T-cell (primary cell): ENCODE results near the gene ALDH18A1. TPM values are rescaled to one million over a fixed set of nuclear protein-coding genes. Genes with fewer than 3 reads are reported as not detected.
"Not testable (repeated sequence)": the region's sequence is repeated elsewhere in the genome, so short reads cannot be mapped to it uniquely, and the experiment has no call there.

Experiments
- ATAC-seq, 4 experiments: fragments of 200-7000 bp in 3 of 4; fragments of 150-1000 bp in 1 of 4; cut with Tn5 transposase; replicated peaks in 1 of 4; 1 replicate in 3 of 4; 2 replicates in 1 of 4; pipeline ENCODE4 v1.10.0; 2021; ENCODE audit warnings: moderate library complexity in 3 of 4, mild to moderate bottlenecking in 2 of 4, moderate number of reproducible peaks in 1 of 4
- CTCF ChIA-PET, 2 donors: fragments of 300-600 bp; sonication (Branson Sonifier 250); formaldehyde crosslinking; loops; one replicate each; lab custom pipeline; 2022; ENCODE audit warnings: antibody characterized with exemption in 2 of 2; lab: Charles Lee
- POLR2A ChIA-PET, 2 donors: fragments of 300-600 bp; sonication (Branson Sonifier 250); formaldehyde crosslinking; loops; one replicate each; lab custom pipeline; 2022; ENCODE audit warnings: antibody characterized with exemption in 2 of 2; lab: Charles Lee
- DNase-seq, 35 experiments: peaks; one replicate each; pipeline versions ENCODE4 v3.0.0 to v3.0.0-alpha.2; 2013 to 2023
- H3K27ac ChIP-seq: one replicate; pipeline ENCODE4 v1.5.1; 2013; ENCODE audit warnings: low read length
- H3K27me3 ChIP-seq, 2 experiments: replicated peaks in 1 of 2; 1 replicate in 1 of 2; 2 replicates in 1 of 2; pipeline versions ENCODE4 v1.6.1 to v1.7.0; 2013; ENCODE audit warnings: low read length in 1 of 2, mixed read lengths in 1 of 2; ENCODE audit not compliant: control insufficient read depth in 2 of 2, insufficient read depth in 2 of 2; ENCODE audit errors: extremely low read depth in 1 of 2
- H3K36me3 ChIP-seq, 2 donors: 1 replicate in 1 of 2; 2 replicates in 1 of 2; pipeline versions ENCODE4 v1.6.1 to v1.7.0; 2013; ENCODE audit warnings: low read length in 1 of 2; ENCODE audit not compliant: control insufficient read depth in 2 of 2, insufficient read depth in 1 of 2; ENCODE audit errors: extremely low read depth in 1 of 2
- H3K4me1 ChIP-seq, 2 experiments: 1 replicate in 1 of 2; 2 replicates in 1 of 2; pipeline versions ENCODE4 v1.6.1 to v1.7.0; 2013; ENCODE audit warnings: low read length in 2 of 2, mixed read lengths in 1 of 2; ENCODE audit not compliant: insufficient read depth in 2 of 2, control insufficient read depth in 1 of 2; ENCODE audit errors: extremely low read depth in 1 of 2
- H3K4me3 ChIP-seq, 2 donors: 1 replicate in 1 of 2; 2 replicates in 1 of 2; pipeline versions ENCODE4 v1.5.1 to v1.7.0; 2013; ENCODE audit warnings: mild to moderate bottlenecking in 2 of 2, low read length in 1 of 2, moderate library complexity in 1 of 2; ENCODE audit not compliant: control insufficient read depth in 1 of 2; ENCODE audit errors: extremely low read depth in 1 of 2
- H3K9me3 ChIP-seq: 2 replicates; pipeline ENCODE4 v1.7.0; 2013
- H3K27ac Mint-ChIP-seq, 2 donors: one replicate each; pipeline ENCODE4 v1.8.0; 2020 to 2021; ENCODE audit warnings: mild to moderate bottlenecking in 2 of 2, mixed read lengths in 2 of 2
- H3K27me3 Mint-ChIP-seq, 2 donors: one replicate each; pipeline ENCODE4 v1.8.0; 2021 to 2022; ENCODE audit warnings: mixed read lengths in 2 of 2
- H3K36me3 Mint-ChIP-seq: one replicate; pipeline ENCODE4 v1.8.0; 2021; ENCODE audit warnings: mixed read lengths
- H3K4me1 Mint-ChIP-seq, 3 donors: one replicate each; pipeline ENCODE4 v1.8.0; 2020 to 2022; ENCODE audit warnings: mixed read lengths in 3 of 3, mild to moderate bottlenecking in 1 of 3
- H3K4me3 Mint-ChIP-seq, 3 donors: one replicate each; pipeline ENCODE4 v1.8.0; 2020 to 2022; ENCODE audit warnings: mild to moderate bottlenecking in 3 of 3, mixed read lengths in 3 of 3, moderate library complexity in 3 of 3
- H3K9me3 Mint-ChIP-seq, 3 donors: one replicate each; pipeline ENCODE4 v1.8.0; 2020 to 2022; ENCODE audit warnings: mixed read lengths in 3 of 3
- WGBS: methylation state at CpG from one replicate; pipeline ENCODE4 v1.1.5; 2013; ENCODE audit warnings: missing lambda C conversion rate; ENCODE audit not compliant: insufficient coverage; 5-methylcytosine and 5-hydroxymethylcytosine counted together
- total RNA-seq, 35 experiments: library from RNA in 6 of 35; stranded (reverse) in 6 of 35; fragments of 120-200 nt in 1 of 35; gene quantifications; one replicate each; pipeline versions ENCODE4 v1.2.1 to v1.2.4 and lab custom pipeline; 2013 to 2026

Gene ALDH18A1
- total RNA-seq, 5 donors from 2014 or later (not counting 1 experiment from before 2014, with no cell fraction given): 24.7 to 32.7 (median 28.4) TPM

GRCh38 chr10:95626500-95626899 lies 30.0 kb downstream of the ALDH18A1 start:
- Mint-ChIP-seq H3K4me1 (no peaks in the 10 kb centered on the region), H3K9me3 (no peaks in the 10 kb centered on the region), H3K27me3 (no peaks in the 10 kb centered on the region), H3K4me3 (no peak overlapping the region), H3K36me3 (peaks cover 63% of the 10 kb centered on the region), H3K27ac (no peak overlapping the region)
- no peak overlapping the region for H3K4me3 ChIP-seq
- no peak overlapping the region for H3K27ac ChIP-seq
- no peaks in the 10 kb centered on the region for H3K9me3 ChIP-seq
- peaks cover 12 to 57% of the 10 kb centered on the region in 2 donors for H3K36me3 ChIP-seq
- 100% methylated on average over 1 of the region's 4 CpGs for WGBS
- ATAC-seq (no peak), DNase-seq (no peak)
- no peaks in the 10 kb centered on the region for H3K27me3 ChIP-seq
- no peaks in the 10 kb centered on the region for H3K4me1 ChIP-seq
- CTCF ChIA-PET: no interaction called here
- POLR2A ChIA-PET: interaction anchor here in 1 of 2 donors (0.6 kb wide), 1 partner anchor 10 kb away, joined by 5 read pairs; no protein-coding TSS in a partner anchor

GRCh38 chr10:95620415-95620814 lies 36.1 kb downstream of the ALDH18A1 start:
- peaks cover 74% of the 10 kb centered on the region for H3K36me3 Mint-ChIP-seq
- H3K27ac Mint-ChIP-seq, H3K27me3 ChIP-seq, H3K4me3 Mint-ChIP-seq, POLR2A ChIA-PET, H3K4me1 ChIP-seq, H3K9me3 ChIP-seq, DNase-seq, H3K4me3 ChIP-seq, H3K9me3 Mint-ChIP-seq, H3K27me3 Mint-ChIP-seq, ATAC-seq, H3K27ac ChIP-seq, H3K4me1 Mint-ChIP-seq: not testable (repeated sequence)
- peaks cover 29 to 45% of the 10 kb centered on the region in 2 donors for H3K36me3 ChIP-seq
- CTCF ChIA-PET: interaction anchor here in 1 of 2 donors (0.6 kb wide), 1 partner anchor 69 kb away, joined by 3 read pairs; no protein-coding TSS in a partner anchor
- WGBS: no CpG with 5 or more reads among the region's 5 CpGs

- Mint-ChIP-seq H3K4me3 (no peak overlapping the region), H3K36me3 (peaks cover 84% of the 10 kb centered on the region), H3K9me3 (no peaks in the 10 kb centered on the region), H3K27ac (no peak overlapping the region), H3K27me3 (no peaks in the 10 kb centered on the region), H3K4me1 (no peaks in the 10 kb centered on the region)
- Histone ChIP-seq H3K27ac (no peak overlapping the region), H3K4me3 (no peak overlapping the region), H3K9me3 (no peaks in the 10 kb centered on the region), H3K4me1 (no peaks in the 10 kb centered on the region), H3K27me3 (no peaks in the 10 kb centered on the region), H3K36me3 (peaks cover 25 to 56% of the 10 kb centered on the region in 2 donors)
- ATAC-seq: no peak
- CTCF ChIA-PET: no interaction called here
- no CpG with 5 or more reads among the region's 4 CpGs for WGBS
- DNase-seq: no peak
- POLR2A ChIA-PET: no interaction called here
Measured at GRCh38 chr10:95618101-95618500, 38.4 kb downstream of the ALDH18A1 start.

GRCh38 chr10:95616446-95616845 lies 40.1 kb downstream of the ALDH18A1 start:
- Mint-ChIP-seq H3K4me1 (no peaks in the 10 kb centered on the region), H3K36me3 (peaks cover 85% of the 10 kb centered on the region), H3K27ac (no peak overlapping the region), H3K9me3 (no peaks in the 10 kb centered on the region), H3K4me3 (no peak overlapping the region), H3K27me3 (no peaks in the 10 kb centered on the region)
- Histone ChIP-seq H3K27me3 (no peaks in the 10 kb centered on the region), H3K4me1 (no peaks in the 10 kb centered on the region), H3K9me3 (no peaks in the 10 kb centered on the region), H3K36me3 (peaks cover 22 to 70% of the 10 kb centered on the region in 2 donors), H3K4me3 (no peak overlapping the region), H3K27ac (no peak overlapping the region)
- ChIA-PET POLR2A (interaction anchor here in 1 of 2 donors (0.9 kb wide), 1 partner anchor 10 kb away, joined by 5 read pairs; no protein-coding TSS in a partner anchor), CTCF (no interaction called here)
- DNase-seq: no peak
- no peak for ATAC-seq
- WGBS: 67% methylated on average over 1 of the region's 4 CpGs

- Histone ChIP-seq H3K4me3 (no peak overlapping the region), H3K27me3 (no peaks in the 10 kb centered on the region), H3K9me3 (no peaks in the 10 kb centered on the region), H3K27ac (no peak overlapping the region), H3K36me3 (peaks cover 19 to 90% of the 10 kb centered on the region in 2 donors), H3K4me1 (no peaks in the 10 kb centered on the region)
- DNase-seq (no peak), ATAC-seq (no peak)
- H3K27me3 Mint-ChIP-seq: no peaks in the 10 kb centered on the region
- H3K9me3 Mint-ChIP-seq: no peaks in the 10 kb centered on the region
- H3K4me3 Mint-ChIP-seq: no peak overlapping the region
- POLR2A ChIA-PET: no interaction called here
- CTCF ChIA-PET: interaction anchor here in 1 of 2 donors (0.6 kb wide), 1 partner anchor 183 kb away, joined by 4 read pairs; no protein-coding TSS in a partner anchor
- H3K4me1 Mint-ChIP-seq: no peaks in the 10 kb centered on the region
- WGBS: no CpG with 5 or more reads among the region's 2 CpGs
- peaks cover 79% of the 10 kb centered on the region for H3K36me3 Mint-ChIP-seq
- H3K27ac Mint-ChIP-seq: no peak overlapping the region
Measured at GRCh38 chr10:95613330-95613729, 43.2 kb downstream of the ALDH18A1 start.

- Mint-ChIP-seq H3K36me3 (peaks cover 69% of the 10 kb centered on the region), H3K4me1 (no peaks in the 10 kb centered on the region), H3K27ac (no peak overlapping the region), H3K9me3 (no peaks in the 10 kb centered on the region), H3K27me3 (no peaks in the 10 kb centered on the region), H3K4me3 (no peak overlapping the region)
- peaks cover 13 to 80% of the 10 kb centered on the region in 2 donors for H3K36me3 ChIP-seq
- WGBS: 100% methylated on average over 1 of the region's 3 CpGs
- POLR2A ChIA-PET: no interaction called here
- H3K9me3 ChIP-seq: no peaks in the 10 kb centered on the region
- H3K4me1 ChIP-seq: no peaks in the 10 kb centered on the region
- ATAC-seq: no peak
- no peak overlapping the region for H3K27ac ChIP-seq
- no peak overlapping the region for H3K4me3 ChIP-seq
- H3K27me3 ChIP-seq: no peaks in the 10 kb centered on the region
- CTCF ChIA-PET: interaction anchor here in 1 of 2 donors (0.6 kb wide), 1 partner anchor 18 kb away, joined by 12 read pairs; no protein-coding TSS in a partner anchor
- no peak for DNase-seq
Measured at GRCh38 chr10:95610727-95611126, 45.8 kb downstream of the ALDH18A1 start.
